ENCODE data around the gene PLPPR3. TPM values are rescaled to one million over a fixed set of nuclear protein-coding genes. Genes with fewer than 3 reads are reported as not detected.

Gene PLPPR3
- total RNA-seq, 1 experiment from 2014 or later: 57.9 TPM

- no peaks in the 10 kb centered on the region for H3K9me3 ChIP-seq (ENCODE audit: control insufficient read depth, low read depth, low read length)
- no peak for TF ChIP-seq CTCF (conservative IDR thresholded peaks at IDR 0.05)
- Mint-ChIP-seq H3K27ac (peak overlapping the region in 2 of 3 experiments; percentile 34 to 65; a peak in 1 of 7 replicates), H3K4me1 (peaks cover 2 to 11% of the 10 kb centered on the region in 2 experiments; a peak in 2 of 4 replicates), H3K9me3 (peaks cover 0 to 4% of the 10 kb centered on the region in 2 experiments; a peak in 2 of 5 replicates), H3K4me3 (peak overlapping the region in 1 of 2 experiments; percentile 21; a peak in 1 of 5 replicates), H3K27me3 (ENCODE audit: low read depth) (peaks cover 62% of the 10 kb centered on the region), H3K36me3 (ENCODE audit: insufficient read depth in 1 of 3, low read depth in 3 of 3) (no peaks in the 10 kb centered on the region; a peak in 1 of 7 replicates)
- H3K4ac ChIP-seq (ENCODE audit: low read depth, low read length): no peak overlapping the region
- peaks cover 3% of the 10 kb centered on the region; the same call in 1 of the 2 replicates for H3K27me3 ChIP-seq (ENCODE audit: insufficient read depth, low read length)
- H3K79me2 ChIP-seq (ENCODE audit: insufficient read depth, low read length): no peaks in the 10 kb centered on the region
- H3K4me2 ChIP-seq (ENCODE audit: insufficient read depth, insufficient read length, low read length): no peak overlapping the region
- no peak for DNase-seq
- no peak overlapping the region for H3K18ac ChIP-seq (ENCODE audit: insufficient read length, low read depth, low read length)
- WGBS (ENCODE audit: extremely low coverage, insufficient read length, low lambda C conversion rate): no CpG with 5 or more reads among the region's 37 CpGs
- no peaks in the 10 kb centered on the region for H3K79me1 ChIP-seq (ENCODE audit: insufficient read depth, low read depth, low read length, poor library complexity, severe bottlenecking)
- no peak overlapping the region for H3K14ac ChIP-seq (ENCODE audit: insufficient read depth, low read length)
- H3K56ac ChIP-seq (ENCODE audit: insufficient read length, low read depth, low read length): no peak overlapping the region
- no peak overlapping the region for H3T11ph ChIP-seq (ENCODE audit: low read length)
- no peak overlapping the region for H2BK15ac ChIP-seq (ENCODE audit: low read depth, low read length)
- H3K27ac ChIP-seq (ENCODE audit: insufficient read length, low read depth, low read length): no peak overlapping the region
- H3K4me1 ChIP-seq (ENCODE audit: insufficient read depth, low read length): no peaks in the 10 kb centered on the region
- no peak overlapping the region for H2BK120ac ChIP-seq (ENCODE audit: low read depth, low read length, poor library complexity, severe bottlenecking)
- H4K5ac ChIP-seq (ENCODE audit: insufficient read length, low read depth, low read length): no peak overlapping the region
- H2AK5ac ChIP-seq (ENCODE audit: insufficient read length, low read length): no peak overlapping the region
- H3K23me2 ChIP-seq (ENCODE audit: insufficient read length, low read depth, low read length, poor library complexity, severe bottlenecking): peaks cover 2% of the 10 kb centered on the region
- no peak overlapping the region for H3K9ac ChIP-seq (ENCODE audit: extremely low read depth, insufficient read length, low read length)
- H4K20me1 ChIP-seq (ENCODE audit: control insufficient read depth, insufficient read depth, insufficient read length): no peaks in the 10 kb centered on the region
- H3K23ac ChIP-seq (ENCODE audit: insufficient read length, low read depth, low read length): no peak overlapping the region
- H4K91ac ChIP-seq (ENCODE audit: insufficient read length, low read depth, low read length): no peak overlapping the region
- H2BK5ac ChIP-seq (ENCODE audit: insufficient read length, low read length): no peak overlapping the region
- no peak overlapping the region for H2BK20ac ChIP-seq (ENCODE audit: low read depth, low read length, poor library complexity, severe bottlenecking)
- no peak overlapping the region for H2BK12ac ChIP-seq (ENCODE audit: insufficient read length, low read depth, low read length)
- H2AFZ ChIP-seq (ENCODE audit: low read length): no peak overlapping the region
- H4K8ac ChIP-seq (replicated peaks; ENCODE audit: insufficient read length, low read depth, low read length): no peak overlapping the region
Observed at GRCh38 chr19:845707-846521, 24.2 kb upstream of the PLPPR3 start.

Data from H9 (cell line).